ENCODE data around the gene FAM174B.

Gene FAM174B

GRCh38 chr15:92655178-92655995, at the start of gene FAM174B:
Gene FAM174B, minus strand, starts transcription at chr15:92655775.
- peak; percentile 6 for DNase-seq (ENCODE audit: low read depth)

- no peak for DNase-seq (ENCODE audit: low read depth)
These were observed 40.5 kb upstream of the FAM174B start for GRCh38 chr15:92696096-92696495.

- DNase-seq (ENCODE audit: low read depth): peak; percentile 18
These were observed 38.2 kb upstream of the FAM174B start for GRCh38 chr15:92693691-92694331.

- no peak for DNase-seq (ENCODE audit: low read depth)
These were observed 34.8 kb upstream of the FAM174B start for GRCh38 chr15:92690395-92690794.

GRCh38 chr15:92687746-92688145, 32.2 kb upstream of the FAM174B start:
- DNase-seq (ENCODE audit: low read depth): no peak

GRCh38 chr15:92687195-92687602, 31.6 kb upstream of the FAM174B start:
- no peak for DNase-seq (ENCODE audit: low read depth)

GRCh38 chr15:92683511-92683834, 27.9 kb upstream of the FAM174B start:
- DNase-seq (ENCODE audit: low read depth): no peak

- DNase-seq (ENCODE audit: low read depth): no peak
These were observed 27.4 kb upstream of the FAM174B start for GRCh38 chr15:92682741-92683510.

- DNase-seq (ENCODE audit: low read depth): peak; percentile 86
These were observed 25.6 kb upstream of the FAM174B start for GRCh38 chr15:92681141-92681631.

GRCh38 chr15:92677999-92678398, 22.4 kb upstream of the FAM174B start:
- peak; percentile 18 for DNase-seq (ENCODE audit: low read depth)

- DNase-seq (ENCODE audit: low read depth): no peak
These were observed 21.0 kb upstream of the FAM174B start for GRCh38 chr15:92676561-92676960.

- no peak for DNase-seq (ENCODE audit: low read depth)
These were observed 19.9 kb upstream of the FAM174B start for GRCh38 chr15:92675485-92675884.

GRCh38 chr15:92674347-92674746, 18.8 kb upstream of the FAM174B start:
- DNase-seq (ENCODE audit: low read depth): no peak

GRCh38 chr15:92672102-92672501, 16.5 kb upstream of the FAM174B start:
- no peak for DNase-seq (ENCODE audit: low read depth)

GRCh38 chr15:92671406-92671805, 15.8 kb upstream of the FAM174B start:
- DNase-seq (ENCODE audit: low read depth): no peak

GRCh38 chr15:92670621-92671020, 15.0 kb upstream of the FAM174B start:
- no peak for DNase-seq (ENCODE audit: low read depth)

- DNase-seq (ENCODE audit: low read depth): no peak
These were observed 13.9 kb upstream of the FAM174B start for GRCh38 chr15:92669432-92669831.

GRCh38 chr15:92668620-92669019, 13.0 kb upstream of the FAM174B start:
- no peak for DNase-seq (ENCODE audit: low read depth)

GRCh38 chr15:92667970-92668485, 12.5 kb upstream of the FAM174B start:
- DNase-seq (ENCODE audit: low read depth): no peak

- no peak for DNase-seq (ENCODE audit: low read depth)
These were observed 11.8 kb upstream of the FAM174B start for GRCh38 chr15:92667287-92667904.

GRCh38 chr15:92666780-92667179, 11.2 kb upstream of the FAM174B start:
- no peak for DNase-seq (ENCODE audit: low read depth)

- peak; percentile 68 for DNase-seq (ENCODE audit: low read depth)
These were observed 9.6 kb upstream of the FAM174B start for GRCh38 chr15:92665100-92665555.
